GM21515 (cell line): ENCODE measurements around the gene POT1.

Experiments used
- ATAC-seq: cut with Tn5 transposase; IDR thresholded peaks from one replicate; pipeline ENCODE4 v1.9.1; 2021; ENCODE audit not compliant: unreplicated experiment

Gene POT1

DNA sequence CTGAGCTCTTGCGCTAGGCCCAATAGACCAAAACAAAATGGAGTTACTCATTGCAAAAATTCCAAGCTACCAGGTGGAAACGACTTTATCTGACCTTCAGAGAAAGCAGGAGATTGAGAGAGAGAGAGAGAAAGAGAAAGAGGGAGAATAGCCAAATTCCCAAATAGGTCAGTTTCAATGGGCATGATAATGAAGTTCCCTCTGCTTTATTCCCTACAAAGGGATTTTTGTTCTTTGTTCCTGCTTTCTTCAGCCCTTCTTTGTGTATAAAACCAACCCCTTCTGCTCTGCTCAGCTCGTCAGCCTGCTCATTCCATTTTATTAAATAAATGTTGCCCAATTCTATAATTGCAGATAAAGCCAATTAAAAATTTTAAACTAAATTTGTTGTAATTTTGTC is 119.0 kb downstream of the POT1 start:
- no peak for ATAC-seq

DNA sequence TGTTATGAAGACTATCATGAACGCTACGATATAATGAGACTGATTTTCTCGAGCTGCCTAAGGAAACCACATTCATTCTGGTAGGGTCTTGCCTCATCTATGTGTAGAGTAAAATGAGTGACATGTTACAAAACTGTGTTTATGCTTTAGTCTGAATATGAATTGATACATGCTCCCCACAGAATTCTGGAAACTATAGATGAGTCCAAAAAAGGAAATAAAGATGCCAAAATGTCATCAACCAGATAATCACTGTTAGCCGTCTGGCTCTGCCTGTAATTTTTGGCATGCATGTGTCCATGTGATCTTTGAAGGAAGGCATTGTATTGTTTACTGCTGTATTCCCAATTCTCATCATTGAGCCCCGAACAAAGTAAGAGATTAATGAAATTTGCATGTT is 121.4 kb downstream of the POT1 start:
- ATAC-seq, result no peak

DNA sequence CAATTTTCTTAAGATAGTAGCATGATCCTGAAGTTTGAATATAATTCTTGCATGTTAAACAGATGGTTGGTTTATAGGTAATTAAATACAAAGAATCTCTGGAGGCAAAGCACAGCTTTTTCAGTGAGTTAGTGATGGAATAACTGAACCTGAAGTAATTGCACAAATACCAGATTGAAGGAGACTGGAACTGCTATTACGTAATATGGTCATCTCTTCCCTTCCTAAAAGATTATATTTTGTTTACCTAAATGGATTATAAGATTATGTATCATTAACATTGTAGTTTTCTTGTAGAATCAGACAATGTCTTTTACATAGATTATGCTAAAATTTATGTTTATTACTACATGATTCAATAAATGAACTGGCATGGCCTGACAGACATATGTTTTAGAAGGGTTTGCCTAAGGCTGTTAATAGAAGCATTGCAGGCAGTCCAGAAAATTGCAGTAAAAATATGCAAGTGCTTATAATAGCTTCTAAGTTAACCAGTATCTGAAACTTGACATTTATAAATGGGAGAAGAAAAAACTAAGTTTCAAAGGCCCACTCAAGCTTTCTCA is 128.2 kb downstream of the POT1 start:
- ATAC-seq, result no peak

DNA sequence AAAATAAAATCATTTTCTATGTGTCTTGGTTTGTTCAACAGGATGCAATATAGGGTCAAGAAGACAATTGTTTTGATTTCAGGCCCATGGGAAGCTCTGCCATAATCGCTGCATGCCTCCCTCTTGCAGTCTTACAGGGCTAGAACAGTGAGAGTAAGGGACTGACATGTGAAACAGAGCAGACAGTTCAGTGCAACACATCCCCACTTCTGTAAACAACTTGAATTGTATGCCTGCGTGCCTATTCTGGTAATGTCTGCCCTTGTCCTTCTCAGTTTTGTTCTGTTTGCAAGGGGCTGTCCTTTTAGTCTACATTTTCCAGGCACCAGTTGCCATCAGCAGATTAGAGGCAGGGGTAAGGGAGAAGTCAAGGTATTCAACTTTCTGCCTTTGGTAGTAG is 129.2 kb downstream of the POT1 start:
- no peak for ATAC-seq

DNA sequence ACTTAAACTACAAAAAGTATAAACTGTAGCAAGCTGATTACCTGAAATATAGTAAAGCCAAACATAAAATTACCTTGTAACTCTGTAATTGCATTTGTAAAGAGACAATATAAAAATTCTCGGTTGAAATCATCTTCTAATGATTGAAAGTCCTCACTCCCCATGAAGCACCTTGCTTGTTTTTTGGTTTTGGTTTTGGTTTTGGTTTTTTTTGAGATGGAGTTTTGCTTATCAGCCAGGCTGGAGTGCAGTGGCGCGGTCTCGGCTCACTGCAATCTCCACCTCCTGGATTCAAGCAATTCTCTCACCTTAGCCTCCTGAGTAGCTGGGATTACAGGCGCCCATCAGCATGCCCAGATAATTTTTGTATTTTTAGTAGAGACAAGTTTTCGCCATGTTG is 130.2 kb downstream of the POT1 start:
- no peak for ATAC-seq

DNA sequence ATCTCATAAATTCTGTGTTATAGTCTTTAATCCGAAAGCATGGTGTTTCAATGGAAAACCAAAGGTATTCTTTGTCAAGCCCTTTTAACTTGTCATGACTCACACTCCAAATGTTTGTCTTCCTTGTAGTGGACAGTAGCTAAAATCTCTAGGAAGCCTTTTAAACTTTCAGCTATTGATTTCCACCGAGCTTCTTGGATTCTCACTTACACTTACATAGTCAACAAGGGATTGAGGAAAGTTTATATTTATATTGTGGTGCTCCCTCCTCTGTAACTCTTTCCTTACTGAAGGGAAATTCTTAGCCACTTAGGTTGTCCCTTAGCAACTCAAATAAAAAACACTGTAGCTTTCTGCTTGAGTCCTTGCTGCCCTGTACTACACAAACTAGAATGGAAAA is 132.9 kb downstream of the POT1 start:
- ATAC-seq, result no peak

DNA sequence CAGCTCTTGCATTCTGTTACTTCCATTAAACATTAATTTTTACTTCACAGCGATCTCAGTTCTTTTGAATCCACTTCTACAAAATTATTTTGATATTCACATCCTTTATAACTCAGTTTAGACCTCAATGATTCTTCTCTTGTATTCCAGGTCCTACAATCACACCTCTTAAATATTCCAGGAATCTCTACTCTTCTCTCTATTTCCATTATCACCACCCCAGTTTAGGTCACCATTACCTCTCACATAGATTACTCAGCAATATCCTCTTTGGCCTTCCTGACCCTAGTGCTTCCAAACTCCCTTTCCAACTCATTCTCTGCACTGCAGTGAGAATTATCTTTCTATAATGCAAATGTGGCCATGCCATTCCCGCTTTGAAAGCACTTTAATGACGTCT is 136.9 kb downstream of the POT1 start:
- no peak for ATAC-seq

DNA sequence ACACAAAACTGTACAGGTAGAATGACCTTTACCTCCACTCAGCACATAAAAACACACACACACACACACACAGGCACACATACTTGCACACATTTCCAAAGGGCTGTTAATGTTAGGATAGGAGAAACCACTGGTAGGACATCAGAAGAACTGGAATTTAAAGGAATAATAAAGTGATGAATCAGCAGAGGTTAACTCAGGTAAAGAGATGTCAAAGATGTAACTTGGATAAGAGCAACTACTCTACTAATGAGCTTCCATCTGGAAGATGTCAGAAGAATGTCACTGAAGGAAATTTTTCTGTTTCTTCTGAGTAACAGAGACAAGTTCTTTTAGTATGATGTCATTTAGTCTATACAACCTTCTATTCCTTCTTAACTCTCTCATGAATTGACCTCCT is 137.6 kb downstream of the POT1 start:
- no peak for ATAC-seq

DNA sequence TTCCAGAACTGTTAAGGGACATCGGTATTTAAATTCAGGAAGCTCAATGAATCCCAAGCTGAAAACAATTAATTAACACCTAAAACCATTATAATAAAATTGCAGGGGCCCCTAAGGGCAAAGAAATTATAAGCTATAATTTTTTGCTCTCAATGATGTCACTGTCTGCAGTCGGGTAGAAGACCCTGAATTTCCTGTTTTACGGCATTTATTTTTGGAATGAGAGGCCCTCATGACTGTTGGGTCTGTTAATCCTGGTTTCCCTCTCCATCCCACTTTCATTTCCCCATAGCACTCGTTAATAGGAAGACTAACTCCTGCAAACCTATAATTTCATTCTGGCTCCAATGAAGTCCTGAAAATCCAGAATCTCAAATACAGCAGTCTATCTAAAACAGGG is 138.2 kb downstream of the POT1 start:
- no peak for ATAC-seq

DNA sequence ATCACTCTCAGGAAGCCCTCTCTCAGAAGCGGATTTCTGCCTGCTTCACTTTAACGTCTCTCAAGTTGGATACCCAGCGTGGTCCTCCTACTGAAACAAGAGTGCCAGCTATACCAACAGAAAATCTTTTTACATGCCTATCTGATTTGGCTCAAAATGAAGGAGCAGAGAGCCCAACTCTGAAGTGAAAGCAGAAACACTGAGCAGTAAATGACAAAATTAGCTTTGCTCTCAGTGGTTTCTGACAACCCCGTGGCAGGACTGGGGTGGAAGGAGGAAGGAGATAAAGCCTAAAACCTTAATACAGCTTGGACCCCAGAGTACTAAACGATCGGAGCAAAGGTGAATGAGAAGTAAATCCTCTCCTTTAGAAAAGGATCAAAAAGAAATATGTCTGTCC is 139.0 kb downstream of the POT1 start:
- ATAC-seq, result no peak

DNA sequence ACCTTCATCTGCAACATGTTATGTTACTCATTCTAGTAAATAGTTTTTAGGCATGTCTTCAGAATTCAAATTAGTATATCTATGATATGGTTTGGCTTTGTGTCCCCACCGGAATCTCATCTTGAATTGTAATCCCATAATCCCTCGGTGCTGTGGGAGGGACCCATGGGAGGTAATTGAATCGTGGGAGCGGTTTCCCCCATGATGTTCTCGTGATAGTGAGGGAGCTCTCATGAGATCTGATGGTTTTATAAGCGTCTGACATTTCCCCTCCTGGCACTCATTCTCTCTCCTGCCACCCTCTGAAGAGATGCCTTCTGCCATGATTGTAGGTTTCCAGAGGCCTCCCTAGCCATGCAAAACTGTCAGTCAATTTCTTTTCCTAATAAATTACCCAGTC is 143.6 kb downstream of the POT1 start:
- no peak for ATAC-seq

DNA sequence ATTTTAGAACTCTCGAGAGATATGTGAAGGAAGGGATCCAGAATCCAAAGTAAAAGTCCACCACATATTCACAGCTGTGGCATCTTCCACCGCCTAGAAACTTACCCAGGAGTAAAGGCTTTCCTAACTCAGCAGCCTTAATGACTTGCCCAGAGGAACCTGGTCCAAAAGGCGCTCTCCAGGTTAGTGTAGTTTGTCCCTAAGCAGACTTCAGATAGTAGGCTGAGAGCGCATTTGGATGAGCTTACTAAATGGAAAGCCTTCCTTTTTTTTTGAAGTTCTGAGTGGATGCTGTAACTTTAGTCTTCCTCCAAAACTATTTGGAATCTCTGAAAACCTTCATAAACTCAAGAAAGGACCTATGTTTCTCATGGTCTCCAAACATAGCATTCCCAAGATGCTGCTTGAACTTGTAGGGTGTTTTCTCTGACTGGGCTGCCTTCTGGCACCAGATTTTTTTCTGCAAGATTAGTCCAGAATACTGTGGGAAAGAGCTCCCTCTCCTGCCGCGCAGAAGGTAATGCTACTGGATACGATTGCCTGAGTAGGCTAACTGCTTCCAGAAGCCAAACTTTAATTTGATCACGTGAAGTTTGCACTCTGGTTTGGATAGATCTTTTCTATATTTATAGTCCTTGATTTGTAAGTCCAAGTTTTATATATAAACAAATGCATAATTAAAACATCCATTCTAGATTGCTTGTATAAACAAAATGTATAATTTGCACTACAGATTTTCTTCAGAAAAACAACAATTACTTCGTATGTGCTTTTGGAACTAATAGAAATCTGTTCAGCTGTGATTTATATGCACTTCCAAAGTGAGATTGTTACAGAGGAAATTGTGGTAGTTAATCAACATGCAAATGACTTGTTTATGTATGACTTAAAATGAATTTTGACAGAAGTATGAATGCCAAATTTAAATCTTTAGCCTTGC is 144.5 kb downstream of the POT1 start:
- peak; percentile 81 for ATAC-seq

DNA sequence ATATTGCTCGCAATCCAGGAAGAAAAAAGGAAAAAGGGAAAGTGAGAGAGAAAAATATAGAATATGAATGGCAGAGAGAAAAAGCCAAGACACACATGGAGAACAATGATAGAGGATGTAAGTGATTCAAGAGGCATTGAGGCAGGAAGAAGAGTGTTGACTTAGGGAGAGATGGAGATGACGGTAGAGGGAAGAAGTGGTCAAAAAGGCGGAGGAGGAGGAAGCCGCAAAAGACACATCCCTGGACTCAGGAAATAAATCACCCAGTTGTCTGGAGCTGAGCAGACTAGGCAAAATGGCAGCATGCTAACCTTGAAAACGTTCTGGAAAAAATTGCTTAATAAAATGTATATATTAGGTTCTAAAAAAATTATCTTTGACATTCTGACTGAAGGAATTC is 146.4 kb downstream of the POT1 start:
- ATAC-seq, result no peak

DNA sequence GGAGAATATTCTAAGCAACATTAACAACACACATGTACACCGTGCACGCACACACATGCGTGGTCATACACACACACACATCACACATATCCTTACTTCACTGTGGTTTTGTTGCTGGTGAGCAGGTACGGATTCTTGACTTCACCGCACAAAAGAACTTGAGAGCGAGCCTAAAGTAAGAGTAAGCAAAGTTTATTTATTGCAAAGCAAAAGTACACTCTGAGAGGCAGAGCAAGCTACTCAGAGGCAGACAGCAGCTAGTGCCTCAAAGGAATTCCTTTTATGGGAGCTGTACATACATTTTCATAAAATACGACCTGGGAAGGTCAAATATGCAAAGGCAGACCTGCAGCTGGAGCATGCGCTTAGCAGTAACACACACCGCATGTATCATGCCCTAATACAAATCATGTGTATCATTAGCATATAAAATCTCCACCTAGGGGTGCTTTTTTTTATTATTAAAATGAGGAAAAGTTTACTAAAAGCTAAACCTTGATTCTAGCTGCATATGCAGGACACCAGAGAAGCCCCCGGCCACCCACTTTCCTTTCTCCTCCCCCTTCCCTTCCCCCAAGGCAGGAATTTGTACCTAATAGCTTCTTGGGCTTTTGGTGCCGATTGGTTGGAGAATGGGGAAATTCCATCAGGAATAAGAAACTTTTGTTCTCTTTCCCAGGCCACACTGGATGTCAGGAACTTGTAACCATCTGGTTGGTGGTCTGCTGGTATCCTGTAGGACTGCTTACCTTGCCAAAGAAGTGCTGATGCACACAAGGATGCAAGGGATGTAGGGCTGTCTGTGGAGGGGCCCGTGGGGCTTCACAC is 147.5 kb downstream of the POT1 start:
- no peak for ATAC-seq

DNA sequence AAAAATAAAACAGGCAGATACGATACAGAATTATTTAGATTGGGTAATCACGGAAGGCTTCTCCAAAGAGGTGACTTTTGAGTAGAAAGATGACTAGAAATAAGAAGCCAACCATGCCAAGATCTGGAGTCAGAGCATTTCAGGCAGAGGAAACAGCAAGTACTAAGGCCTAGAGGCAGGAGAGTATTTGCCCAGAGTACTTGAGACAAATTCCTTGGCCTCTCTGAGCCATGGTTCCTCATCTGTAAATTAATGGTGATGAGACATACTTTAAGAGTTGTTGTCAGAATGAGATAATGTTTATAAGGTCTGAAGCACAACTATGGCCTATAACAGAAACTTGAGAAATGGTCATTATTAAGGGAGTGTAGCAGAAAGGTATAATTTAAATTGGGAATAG is 148.2 kb downstream of the POT1 start:
- no peak for ATAC-seq

DNA sequence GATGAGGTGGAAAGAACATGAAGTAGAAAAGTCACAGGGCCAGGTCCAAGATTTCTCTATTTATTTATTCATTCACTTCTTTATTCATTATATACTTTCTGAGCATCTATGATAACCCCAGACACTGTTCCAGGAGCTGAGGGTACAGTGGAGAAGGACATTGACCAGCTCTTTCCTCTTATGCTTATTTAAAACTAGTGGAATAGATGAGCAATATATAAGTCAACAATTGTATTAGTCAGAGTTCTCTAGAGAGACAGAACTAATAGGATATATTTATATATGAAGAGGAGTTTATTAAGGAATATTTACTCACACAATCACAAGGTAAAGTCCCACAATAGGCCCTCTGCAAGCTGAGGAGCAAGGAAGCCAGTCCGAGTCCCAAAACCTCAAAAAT is 149.0 kb downstream of the POT1 start:
- ATAC-seq, result no peak

DNA sequence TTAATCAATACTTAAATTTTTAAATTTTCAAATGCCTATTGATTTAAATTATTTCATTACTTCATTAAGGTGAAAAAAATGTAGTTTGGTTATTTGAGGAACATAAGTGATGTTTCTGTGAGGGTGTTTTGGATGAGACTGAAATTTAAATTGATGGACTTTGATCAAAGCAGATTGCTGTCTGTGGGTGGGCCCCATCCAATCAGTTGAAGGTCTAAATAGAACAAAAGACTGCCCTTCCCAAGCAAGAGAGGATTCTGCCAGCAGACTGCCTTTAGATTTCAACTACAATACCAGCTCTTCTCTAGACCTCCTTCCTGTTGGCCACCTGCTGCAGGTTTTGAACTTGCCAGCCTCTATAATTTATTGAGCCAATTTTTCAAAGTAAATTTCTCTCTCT is 149.6 kb downstream of the POT1 start:
- ATAC-seq, result no peak

DNA sequence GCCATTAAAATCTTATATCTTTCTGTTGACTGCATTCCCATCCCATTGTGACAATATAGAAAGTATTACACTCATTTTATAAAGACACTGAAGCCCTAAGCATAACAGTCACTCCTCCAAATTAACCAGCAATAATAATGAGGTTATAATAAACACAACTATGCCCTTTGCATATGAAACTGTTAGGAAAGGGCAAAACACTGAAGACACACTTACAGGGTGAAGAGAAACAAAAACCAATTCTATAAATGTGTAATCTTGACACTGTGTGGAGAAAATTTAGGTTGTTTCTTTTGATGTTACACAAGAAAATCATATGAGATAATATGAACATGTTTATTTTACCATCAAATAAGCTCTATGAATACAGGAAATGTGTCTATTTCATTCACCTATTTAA is 150.0 kb downstream of the POT1 start:
- ATAC-seq, result no peak

DNA sequence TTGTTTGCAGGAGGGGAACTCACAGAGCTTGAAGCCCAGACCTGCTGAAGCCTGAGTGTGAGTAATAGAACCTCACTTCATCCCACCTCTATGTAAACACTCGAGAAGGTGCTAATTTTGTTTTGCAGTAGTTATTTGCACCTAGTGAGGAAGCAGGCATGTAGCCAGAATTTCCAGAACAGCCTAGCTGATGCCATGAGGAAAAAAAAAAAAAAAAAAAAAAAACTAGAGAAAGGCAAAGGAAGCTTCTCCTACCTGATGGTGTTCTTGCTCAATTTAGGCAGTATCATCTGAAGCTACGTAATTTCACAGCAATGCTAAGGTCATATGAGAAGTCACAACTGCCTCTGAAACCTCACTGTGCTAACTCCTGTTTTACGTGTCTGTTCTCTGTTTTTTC is 150.4 kb downstream of the POT1 start:
- ATAC-seq, result no peak

DNA sequence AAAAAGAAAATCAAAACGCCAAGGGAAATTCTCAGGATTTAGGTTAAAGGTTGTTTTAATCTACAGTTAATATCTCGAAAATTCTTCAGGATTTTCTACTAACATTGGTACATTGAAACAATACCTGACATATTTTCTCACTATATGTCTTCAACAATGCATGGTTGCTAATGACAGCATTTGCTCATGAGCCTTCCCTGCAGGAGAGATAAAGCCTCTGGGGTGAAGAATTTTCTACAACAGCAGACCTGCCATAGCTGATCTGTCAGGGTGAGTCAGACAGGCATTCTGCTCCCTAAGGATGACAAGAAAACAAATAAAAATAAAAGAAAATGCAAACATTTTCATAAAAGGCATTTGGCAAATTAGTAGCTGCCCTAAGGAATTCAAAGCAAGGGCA is 152.4 kb downstream of the POT1 start:
- ATAC-seq, result no peak

DNA sequence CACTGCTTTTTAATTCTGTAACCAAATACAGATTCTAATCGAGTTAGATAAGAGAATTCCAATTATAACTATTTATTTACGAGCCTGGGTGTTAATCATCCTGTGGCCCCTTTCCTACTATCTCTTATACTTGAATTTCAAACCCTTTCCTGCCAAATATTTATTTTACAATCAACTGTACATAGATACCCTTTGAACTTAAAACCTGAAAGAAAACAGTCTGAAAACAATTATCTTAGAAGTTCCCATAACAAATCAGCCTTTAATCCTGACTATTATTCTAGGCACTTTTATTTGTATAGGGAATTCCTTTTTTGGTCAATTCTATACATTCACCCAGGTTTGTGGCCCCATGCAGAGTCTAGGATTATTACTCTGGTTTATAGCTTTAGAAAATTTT is 153.5 kb downstream of the POT1 start:
- ATAC-seq, result no peak

DNA sequence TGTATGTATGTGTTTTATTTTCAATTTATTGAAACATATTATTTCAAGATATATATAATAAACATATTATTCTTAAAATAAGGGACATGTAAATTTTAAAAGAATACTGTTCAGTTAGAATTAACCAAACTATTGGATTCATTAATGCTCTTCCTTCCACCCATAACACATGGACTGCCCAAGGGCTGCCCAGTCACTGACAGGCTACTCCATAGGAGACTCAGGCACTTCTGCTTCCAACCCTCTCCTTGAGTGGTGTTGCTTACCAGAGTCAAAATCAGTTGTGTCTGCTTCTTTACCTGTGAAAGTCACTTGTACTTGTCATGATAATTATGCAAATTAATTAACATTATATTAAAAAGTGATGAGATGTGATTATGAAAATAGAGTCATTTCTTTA is 154.2 kb downstream of the POT1 start:
- ATAC-seq, result no peak
